GM18858 (cell line): ENCODE results near the gene ZC3H7B.
A peak's percentile ranks its signal among the peaks of the same experiment; 100 is the strongest.
"Not testable (repeated sequence)": the region's sequence is repeated elsewhere in the genome, so short reads cannot be mapped to it uniquely, and the experiment has no call there.

ENCODE experiments used
- ATAC-seq: cut with Tn5 transposase; IDR thresholded peaks from one replicate; pipeline ENCODE4 v1.9.1; 2021; ENCODE audit not compliant: unreplicated experiment

Gene ZC3H7B, protein sequence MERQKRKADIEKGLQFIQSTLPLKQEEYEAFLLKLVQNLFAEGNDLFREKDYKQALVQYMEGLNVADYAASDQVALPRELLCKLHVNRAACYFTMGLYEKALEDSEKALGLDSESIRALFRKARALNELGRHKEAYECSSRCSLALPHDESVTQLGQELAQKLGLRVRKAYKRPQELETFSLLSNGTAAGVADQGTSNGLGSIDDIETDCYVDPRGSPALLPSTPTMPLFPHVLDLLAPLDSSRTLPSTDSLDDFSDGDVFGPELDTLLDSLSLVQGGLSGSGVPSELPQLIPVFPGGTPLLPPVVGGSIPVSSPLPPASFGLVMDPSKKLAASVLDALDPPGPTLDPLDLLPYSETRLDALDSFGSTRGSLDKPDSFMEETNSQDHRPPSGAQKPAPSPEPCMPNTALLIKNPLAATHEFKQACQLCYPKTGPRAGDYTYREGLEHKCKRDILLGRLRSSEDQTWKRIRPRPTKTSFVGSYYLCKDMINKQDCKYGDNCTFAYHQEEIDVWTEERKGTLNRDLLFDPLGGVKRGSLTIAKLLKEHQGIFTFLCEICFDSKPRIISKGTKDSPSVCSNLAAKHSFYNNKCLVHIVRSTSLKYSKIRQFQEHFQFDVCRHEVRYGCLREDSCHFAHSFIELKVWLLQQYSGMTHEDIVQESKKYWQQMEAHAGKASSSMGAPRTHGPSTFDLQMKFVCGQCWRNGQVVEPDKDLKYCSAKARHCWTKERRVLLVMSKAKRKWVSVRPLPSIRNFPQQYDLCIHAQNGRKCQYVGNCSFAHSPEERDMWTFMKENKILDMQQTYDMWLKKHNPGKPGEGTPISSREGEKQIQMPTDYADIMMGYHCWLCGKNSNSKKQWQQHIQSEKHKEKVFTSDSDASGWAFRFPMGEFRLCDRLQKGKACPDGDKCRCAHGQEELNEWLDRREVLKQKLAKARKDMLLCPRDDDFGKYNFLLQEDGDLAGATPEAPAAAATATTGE

GRCh38 chr22:41301085-41302020 is at the start of gene ZC3H7B:
Gene ZC3H7B (plus strand): TSS chr22:41301525. CDS start chr22:41320661, 19,136 bp downstream.
- ATAC-seq, result no peak

GRCh38 chr22:41252365-41252764 is 49.0 kb upstream of the ZC3H7B start:
- no peak for ATAC-seq

GRCh38 chr22:41254230-41254629 is 47.1 kb upstream of the ZC3H7B start:
- ATAC-seq, result no peak

- no peak for ATAC-seq
These were observed 44.8 kb upstream of the ZC3H7B start for GRCh38 chr22:41256254-41257253.

DNA sequence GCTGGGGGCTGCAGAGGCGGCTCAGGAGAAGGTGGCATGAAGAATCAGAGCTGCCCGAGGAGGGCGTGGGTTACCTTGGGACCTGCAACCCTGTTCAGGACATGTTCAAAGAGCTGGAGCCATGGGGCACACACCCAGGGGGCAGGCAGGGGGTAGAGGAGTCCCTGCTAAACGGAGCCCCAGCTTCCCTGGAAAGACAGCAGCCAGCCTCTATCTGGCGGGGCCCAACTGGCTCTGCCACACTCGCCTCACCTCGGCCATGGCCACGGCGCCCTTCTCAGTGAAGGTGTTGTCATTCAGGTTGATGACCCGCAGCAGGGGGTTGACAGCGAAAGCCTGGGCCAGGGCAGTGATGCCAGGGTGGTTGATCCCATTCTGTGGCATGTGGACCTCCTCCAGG is 43.6 kb upstream of the ZC3H7B start:
- ATAC-seq, result no peak

DNA sequence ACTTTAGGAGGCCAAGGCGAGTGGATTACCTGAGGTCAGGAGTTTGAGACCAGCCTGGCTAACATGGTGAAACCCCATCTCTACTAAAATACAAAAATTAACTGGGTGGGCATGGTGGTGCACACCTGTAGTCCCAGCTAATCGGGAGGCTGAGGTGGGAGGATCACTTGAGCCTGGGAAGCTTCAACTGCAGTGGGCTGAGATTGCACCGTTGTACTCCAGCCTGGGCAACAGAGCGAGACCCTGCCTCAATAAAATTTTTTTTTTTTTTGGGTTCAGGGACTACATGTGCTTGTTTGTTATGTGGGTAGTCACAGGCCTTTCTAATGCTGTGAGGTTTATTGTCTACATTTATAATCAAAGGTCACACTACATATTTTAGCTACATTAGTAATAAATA is 41.6 kb upstream of the ZC3H7B start:
- ATAC-seq, result not testable (repeated sequence)

- ATAC-seq, result no peak
These were observed 40.5 kb upstream of the ZC3H7B start for GRCh38 chr22:41260871-41261270.

DNA sequence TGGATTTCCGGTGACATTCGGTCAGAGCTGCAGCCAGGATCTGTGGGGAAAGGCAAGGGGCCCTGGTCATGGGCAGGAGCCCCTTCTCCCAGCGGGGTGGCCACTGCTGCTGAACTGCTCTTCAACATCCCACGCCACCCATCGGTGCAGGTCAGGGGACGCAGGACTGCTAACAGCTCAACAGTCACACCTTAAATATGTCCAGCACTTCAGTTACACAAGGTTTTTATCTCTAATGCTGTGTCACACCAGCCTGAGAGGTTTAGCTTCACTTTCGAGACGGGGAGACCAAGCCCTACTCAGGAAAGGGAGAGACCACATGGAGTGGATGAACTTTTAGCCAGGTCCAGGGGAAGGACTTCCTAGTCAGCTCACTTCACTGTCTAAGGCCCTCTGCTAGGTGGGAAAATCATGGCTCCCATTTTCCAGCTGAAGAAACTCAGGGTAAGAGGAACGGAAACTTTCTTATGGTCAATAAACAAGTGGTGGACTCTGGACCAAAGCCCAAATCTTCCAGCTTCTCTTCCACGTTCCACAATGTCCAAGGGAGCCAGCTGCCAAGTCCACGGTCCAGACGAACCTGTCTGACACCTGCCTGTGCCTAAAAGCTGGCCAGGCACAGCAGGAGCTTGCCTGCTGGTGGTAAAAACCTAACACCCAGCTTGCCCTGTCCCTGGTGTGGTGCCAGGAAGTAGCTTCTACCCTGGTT is 39.6 kb upstream of the ZC3H7B start:
- ATAC-seq, result no peak

GRCh38 chr22:41262250-41262765 is 39.0 kb upstream of the ZC3H7B start:
- no peak for ATAC-seq

DNA sequence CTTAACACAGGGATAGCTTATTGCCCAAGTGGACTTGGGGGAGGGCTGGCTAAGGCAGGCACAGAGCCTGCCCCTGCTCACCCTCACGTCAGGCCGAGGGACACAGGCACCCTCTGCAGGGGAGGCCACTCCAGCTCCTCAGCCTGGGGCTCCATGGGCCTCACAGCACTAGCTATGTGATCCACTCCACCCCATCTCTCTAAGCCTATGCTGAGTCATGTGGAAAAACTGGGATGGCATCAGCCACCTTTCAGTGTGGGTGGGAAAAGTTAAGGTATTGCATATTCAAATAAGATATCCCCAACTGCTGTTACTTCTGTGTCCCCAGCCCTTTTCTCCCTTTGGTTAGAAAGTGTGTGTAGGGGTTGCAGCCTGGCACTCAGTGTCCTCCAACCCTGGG is 37.6 kb upstream of the ZC3H7B start:
- ATAC-seq, result no peak

DNA sequence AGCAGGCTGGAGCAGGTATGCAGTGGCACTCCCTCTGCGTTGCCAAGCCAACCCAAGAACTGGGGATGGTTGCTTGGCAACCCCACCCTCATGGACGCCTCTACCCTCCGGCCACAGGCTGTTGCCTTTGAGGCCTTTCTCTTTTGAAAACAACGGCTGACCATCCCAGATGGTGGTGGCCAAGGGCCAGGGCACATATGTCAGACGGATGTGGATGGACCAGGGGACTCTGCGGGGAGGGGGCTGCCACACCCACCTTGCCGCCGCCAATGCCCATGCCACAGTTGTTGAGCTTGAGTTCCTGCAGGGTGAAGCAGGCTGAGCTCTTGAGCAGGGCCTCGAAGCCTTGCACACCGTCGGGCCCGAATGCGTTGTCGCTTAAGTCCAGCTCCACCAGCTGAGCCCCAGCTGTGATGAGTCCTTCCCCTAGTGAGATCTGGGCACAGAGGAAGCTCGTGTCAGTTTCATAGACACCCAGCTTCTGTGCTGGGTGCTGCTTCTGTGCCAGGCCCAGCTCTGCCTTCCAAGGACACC is 36.9 kb upstream of the ZC3H7B start:
- no peak for ATAC-seq

- no peak for ATAC-seq
These were observed 33.4 kb upstream of the ZC3H7B start for GRCh38 chr22:41267958-41268357.

GRCh38 chr22:41271787-41272186 is 29.5 kb upstream of the ZC3H7B start:
- ATAC-seq, result no peak

DNA sequence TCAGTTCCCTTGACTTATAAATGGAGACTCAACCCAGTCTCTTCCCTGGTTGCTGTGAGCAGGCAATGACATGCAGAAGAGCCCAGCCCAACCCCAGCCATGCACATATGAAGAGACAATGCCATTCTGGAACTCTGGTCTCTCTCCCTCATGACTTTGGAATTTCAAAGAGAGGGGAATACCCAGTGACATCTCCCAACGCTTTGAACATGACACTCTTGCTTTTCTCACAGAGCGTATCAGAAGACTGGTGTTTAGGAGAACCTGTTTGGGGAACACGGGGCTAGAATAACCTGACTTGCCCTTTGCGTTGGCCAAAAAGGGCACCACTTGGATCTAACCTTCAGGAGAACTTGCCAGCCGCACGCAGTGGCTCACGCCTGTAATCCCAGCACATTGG is 28.2 kb upstream of the ZC3H7B start:
- ATAC-seq, result no peak

DNA sequence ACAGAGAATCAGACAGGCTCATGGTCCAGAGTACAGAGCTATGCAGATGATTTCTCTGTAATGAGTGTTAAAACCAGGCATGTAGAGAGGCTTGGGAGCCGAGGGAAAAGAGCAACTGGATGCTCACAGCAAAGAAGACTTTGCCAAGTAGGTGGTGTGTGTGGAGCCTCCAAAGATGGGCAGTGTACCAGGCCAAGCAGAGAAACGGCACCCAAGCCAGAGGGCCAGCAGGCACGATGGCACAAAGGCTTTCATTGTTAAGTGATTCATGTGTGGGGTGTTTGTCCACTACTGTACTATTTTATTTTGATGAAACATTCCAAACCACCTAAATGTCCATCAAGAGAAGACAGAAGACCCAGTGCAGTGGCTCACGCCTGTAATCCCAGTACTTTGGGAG is 26.5 kb upstream of the ZC3H7B start:
- ATAC-seq, result no peak

DNA sequence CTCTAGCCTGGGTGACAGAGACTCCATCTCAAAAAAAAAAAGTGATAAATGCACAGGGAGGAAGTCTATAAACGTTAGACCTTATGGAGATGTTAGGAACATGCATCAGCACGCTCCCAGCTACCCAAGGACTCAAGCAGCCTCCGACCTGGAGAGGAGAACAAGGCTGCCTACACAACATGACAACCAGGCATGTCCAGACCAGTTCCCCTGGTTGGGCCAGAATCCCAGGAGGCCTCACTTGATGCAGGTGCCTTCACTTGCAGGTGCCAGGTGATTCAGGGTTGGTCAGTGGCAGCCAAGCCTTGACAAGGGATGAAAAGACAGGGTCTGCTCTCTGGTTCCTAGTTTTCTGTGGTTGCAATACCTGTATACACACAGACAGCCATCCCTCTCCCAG is 21.3 kb upstream of the ZC3H7B start:
- no peak for ATAC-seq

DNA sequence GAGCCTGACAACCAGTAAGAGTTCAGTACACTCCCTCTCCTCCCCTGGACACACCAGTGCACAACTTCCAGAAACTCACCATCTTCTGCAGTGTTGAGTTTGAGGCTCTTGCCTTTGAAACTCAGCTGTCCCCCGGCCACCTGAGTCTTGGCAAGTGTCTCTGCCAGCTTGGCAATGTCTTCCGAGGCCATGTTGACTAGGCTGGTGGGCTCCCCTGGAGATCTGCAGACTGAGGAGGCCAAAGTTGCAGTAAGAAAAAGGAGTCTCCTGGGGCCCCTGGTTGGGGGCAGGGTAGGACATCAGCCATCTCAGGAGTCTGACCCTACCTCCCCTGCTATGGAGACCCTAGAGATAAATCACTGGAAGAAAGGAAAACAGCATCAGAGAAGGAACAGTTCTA is 20.5 kb upstream of the ZC3H7B start:
- no peak for ATAC-seq

DNA sequence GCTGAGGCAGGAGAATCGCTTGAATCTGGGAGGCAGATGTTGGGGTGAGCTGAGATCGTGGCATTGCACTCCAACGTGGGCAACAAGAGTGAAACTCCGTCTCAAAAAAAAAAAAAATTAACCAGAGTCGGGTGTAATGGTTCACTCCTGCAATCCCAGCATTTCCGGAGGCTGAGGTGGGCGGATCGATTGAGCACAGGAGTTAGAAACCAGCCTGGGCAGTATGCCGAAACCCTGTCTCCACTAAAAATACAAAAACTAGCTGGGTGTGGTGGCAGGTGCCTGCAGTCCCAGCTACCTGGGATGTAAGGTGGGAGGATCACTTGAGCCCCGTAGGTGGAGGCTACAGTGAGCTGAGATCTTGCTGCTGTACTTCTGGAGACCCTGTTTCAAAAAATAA is 16.9 kb upstream of the ZC3H7B start:
- ATAC-seq, result no peak

- ATAC-seq, result peak; percentile 14
These were observed 15.9 kb upstream of the ZC3H7B start for GRCh38 chr22:41285441-41285819.
